Endothelial cell of umbilical vein (primary cell): ENCODE data around the gene CCN5. TPM values are rescaled to one million over a fixed set of nuclear protein-coding genes. Genes with fewer than 3 reads are reported as not detected.

Source experiments
- BruUV-seq: library from RNA; stranded (reverse); fragments of 400-500 nt; replicated peaks from 2 replicates; lab custom pipeline; 2021; lab: Mats Ljungman, UMichigan
- CTCF ChIA-PET: fragments of 300-600, 350-600 bp; sonication (Branson Sonifier 250); formaldehyde crosslinking; loops from one replicate; lab custom pipeline; 2021; ENCODE audit warnings: antibody characterized with exemption, inconsistent platforms; lab: Charles Lee
- POLR2A ChIA-PET: fragments of 300-600, 350-600 bp; sonication (Branson Sonifier 250); formaldehyde crosslinking; loops from one replicate; lab custom pipeline; 2021; ENCODE audit warnings: antibody characterized with exemption, inconsistent platforms; lab: Charles Lee
- DNase-seq: peaks from one replicate; pipeline ENCODE4 v3.0.0-alpha.2; 2011; ENCODE audit warnings: low read depth, low spot score
- FAIRE-seq: peaks from 2 replicates; lab custom pipeline; 2011; peaks lifted over from hg19 to GRCh38; lab: Jason Lieb, UNC
- H2AFZ ChIP-seq: 2 replicates; pipeline ENCODE4 v1.6.0; 2012; ENCODE audit warnings: low read depth, low read length, control low read depth, inconsistent platforms
- H3K27ac ChIP-seq: 2 replicates; pipeline ENCODE4 v1.5.1; 2011; ENCODE audit warnings: low read depth, mild to moderate bottlenecking, control low read depth, low read length, moderate library complexity; ENCODE audit not compliant: insufficient read depth
- H3K27me3 ChIP-seq, 2 experiments: 2 replicates each; pipeline versions ENCODE4 v1.6.0 to v1.6.1; 2011; ENCODE audit warnings: low read length in 2 of 2, mixed read lengths in 1 of 2; ENCODE audit not compliant: control insufficient read depth in 2 of 2, insufficient read depth in 2 of 2
- H3K36me3 ChIP-seq, 2 experiments: 2 replicates in 1 of 2; 3 replicates in 1 of 2; pipeline ENCODE4 v1.5.1; 2011; ENCODE audit warnings: low read length in 2 of 2, mild to moderate bottlenecking in 1 of 2, moderate library complexity in 1 of 2; ENCODE audit not compliant: control insufficient read depth in 2 of 2, insufficient read depth in 2 of 2; ENCODE audit errors: extremely low read depth in 1 of 2
- H3K4me1 ChIP-seq: 3 replicates; pipeline ENCODE4 v1.5.1; 2011; ENCODE audit warnings: mild to moderate bottlenecking, low read length; ENCODE audit not compliant: control insufficient read depth, insufficient read depth; ENCODE audit errors: extremely low read depth
- H3K4me2 ChIP-seq: 2 replicates; pipeline ENCODE4 v1.6.1; 2011; ENCODE audit warnings: low read length, control low read depth, mixed read lengths; ENCODE audit not compliant: insufficient read depth
- H3K4me3 ChIP-seq, 3 experiments: fragments of 200-600 bp in 1 of 3; sonication (generic), shearing (Covaris generic) in 1 of 3; replicated peaks in 1 of 3; 2 replicates each; pipeline ENCODE4 v1.5.1; 2011 to 2016; ENCODE audit warnings: control low read depth in 3 of 3, low read length in 3 of 3, mild to moderate bottlenecking in 2 of 3, inconsistent platforms in 1 of 3, low read depth in 1 of 3, moderate library complexity in 1 of 3; ENCODE audit not compliant: insufficient read depth in 1 of 3
- H3K79me2 ChIP-seq: 2 replicates; pipeline ENCODE4 v1.6.0; 2012; ENCODE audit warnings: low read length, inconsistent platforms; ENCODE audit not compliant: control insufficient read depth, insufficient read depth
- H3K9ac ChIP-seq: replicated peaks from 2 replicates; pipeline ENCODE3; 2011; ENCODE audit warnings: low read length, control low read depth; ENCODE audit not compliant: insufficient read depth; ENCODE audit errors: extremely low read depth
- H3K9me1 ChIP-seq: replicated peaks from 3 replicates; pipeline ENCODE4 v1.6.0; 2011; ENCODE audit warnings: mild to moderate bottlenecking, low read length; ENCODE audit not compliant: control insufficient read depth, insufficient read depth; ENCODE audit errors: extremely low read depth
- H3K9me3 ChIP-seq: replicated peaks from 2 replicates; pipeline ENCODE4 v1.5.1; 2012; ENCODE audit warnings: low read length, inconsistent platforms; ENCODE audit not compliant: control insufficient read depth, insufficient read depth
- H4K20me1 ChIP-seq: replicated peaks from 2 replicates; pipeline ENCODE3; 2011; ENCODE audit warnings: mild to moderate bottlenecking, low read length; ENCODE audit not compliant: control insufficient read depth, insufficient read depth; ENCODE audit errors: extremely low read depth
- CTCF ChIP-seq, 2 donors: IDR thresholded peaks; 1 replicate in 1 of 2; 2 replicates in 1 of 2; pipeline ENCODE4 v1.5.1; 2011; ENCODE audit warnings: low read length in 2 of 2, mild to moderate bottlenecking in 2 of 2, moderate library complexity in 2 of 2, control low read depth in 1 of 2, inconsistent platforms in 1 of 2, low read depth in 1 of 2; ENCODE audit not compliant: insufficient read depth in 1 of 2; ENCODE audit errors: extremely low read depth in 1 of 2
- EZH2 ChIP-seq: IDR thresholded peaks from 2 replicates; pipeline ENCODE4 v1.6.1; 2012; ENCODE audit warnings: borderline replicate concordance, low read depth, mild to moderate bottlenecking, moderate library complexity, low read length, inconsistent platforms; ENCODE audit not compliant: severe bottlenecking
- GATA2 ChIP-seq: IDR thresholded peaks from 2 replicates; pipeline ENCODE4 v1.7.0; 2011; ENCODE audit warnings: low read depth, mild to moderate bottlenecking, moderate library complexity, mixed read lengths, low read length; ENCODE audit not compliant: insufficient read length, insufficient read depth
- JUN ChIP-seq: IDR thresholded peaks from 2 replicates; pipeline ENCODE4 v1.6.1; 2011; ENCODE audit warnings: borderline replicate concordance, low read depth; ENCODE audit not compliant: insufficient read length, insufficient read depth
- MAX ChIP-seq: IDR thresholded peaks from 2 replicates; pipeline ENCODE4 v1.6.1; 2011; ENCODE audit not compliant: insufficient read depth, insufficient read length
- MYC ChIP-seq: IDR thresholded peaks from one replicate; pipeline ENCODE4 v1.6.1; 2011; ENCODE audit warnings: mild to moderate bottlenecking, low read depth, low read length
- POLR2A ChIP-seq: IDR thresholded peaks from 2 replicates; pipeline ENCODE4 v1.6.1; 2012; ENCODE audit warnings: low read depth, mild to moderate bottlenecking, control low read depth, low read length
- POLR2AphosphoS5 ChIP-seq: IDR thresholded peaks from 2 replicates; pipeline ENCODE4 v1.6.1; 2012; ENCODE audit warnings: low read depth, mild to moderate bottlenecking, control low read depth, low read length, moderate library complexity; ENCODE audit not compliant: insufficient read depth
- dilution Hi-C: fragments of 300-500 bp; cut with MboI; formaldehyde crosslinking; loops from one replicate; pipeline ENCODE4 v1.15.0; 2019; ENCODE audit warnings: low sequenced_read_pairs; ENCODE audit not compliant: extremely low pct_ligation_motif_present
- intact Hi-C: fragments of 100-400 bp; cut with micrococcal nuclease; formaldehyde crosslinking; loops from one replicate; pipeline ENCODE4 v1.10.0; 2022
- polyA plus RNA-seq, 4 experiments: library from polyadenylated mRNA; depleted of rRNA in 3 of 4; stranded (reverse) in 3 of 4; unstranded in 1 of 4; fragments of >200 nt; gene quantifications; 2 replicates each; pipeline versions ENCODE4 v1.2.1 to v1.2.3, GENCODE V29; 2011 to 2012; ENCODE audit warnings: missing spikeins in 1 of 4
- total RNA-seq: library from RNA; stranded (reverse); gene quantifications from 2 replicates; pipeline ENCODE4 v1.2.3, GENCODE V29; 2021

CCN5 gene
- total and polyA plus RNA-seq, 2 donors (not counting 3 experiments of a cell fraction or from before 2014, with no cell fraction given) = 0.03 TPM; not detected in 1

- no peak for FAIRE-seq
These were observed 46.3 kb downstream of the CCN5 start for GRCh38 chr20:44761423-44761822.

More at GRCh38 chr20:44761423-44761822, 46.3 kb downstream of the CCN5 start:
- H3K9me1 ChIP-seq = no peaks in the 10 kb centered on the region
- ChIA-PET CTCF (interaction anchor here (2.5 kb wide), 1 partner anchor 14 kb away, joined by 9 read pairs; no protein-coding TSS in a partner anchor), POLR2A (no interaction called here)
- no peaks in the 10 kb centered on the region for H3K4me1 ChIP-seq
- no peaks in the 10 kb centered on the region for H4K20me1 ChIP-seq
- no peak overlapping the region for H3K27ac ChIP-seq
- no peak for TF ChIP-seq POLR2AphosphoS5
- no peak for TF ChIP-seq POLR2A
- no peak for TF ChIP-seq JUN
- no peak for TF ChIP-seq MYC
- no peak for TF ChIP-seq EZH2
- TF ChIP-seq GATA2 = no peak
- no peak for TF ChIP-seq MAX
- TF ChIP-seq CTCF (IDR thresholded peaks at IDR 0.05; ENCODE audit: extremely low read depth in 1 of 2, insufficient read depth in 1 of 2, low read depth in 1 of 2, low read length in 2 of 2) = no peak
- no peaks in the 10 kb centered on the region for H3K79me2 ChIP-seq
- H3K9me3 ChIP-seq = no peaks in the 10 kb centered on the region
- DNase-seq = no peak
- dilution Hi-C loops = no loop called here
- no peaks in the 10 kb centered on the region for H3K36me3 ChIP-seq
- H3K27me3 ChIP-seq = peaks cover 17 to 19% of the 10 kb centered on the region in 2 experiments
- BruUV-seq = no TSS peak
- intact Hi-C loops = no loop called here
- H3K9ac ChIP-seq = no peak overlapping the region
- no peak overlapping the region for H3K4me3 ChIP-seq
- H3K4me2 ChIP-seq = no peak overlapping the region
- no peak overlapping the region for H2AFZ ChIP-seq
